ENCODE results near the gene STARD10.

DNA sequence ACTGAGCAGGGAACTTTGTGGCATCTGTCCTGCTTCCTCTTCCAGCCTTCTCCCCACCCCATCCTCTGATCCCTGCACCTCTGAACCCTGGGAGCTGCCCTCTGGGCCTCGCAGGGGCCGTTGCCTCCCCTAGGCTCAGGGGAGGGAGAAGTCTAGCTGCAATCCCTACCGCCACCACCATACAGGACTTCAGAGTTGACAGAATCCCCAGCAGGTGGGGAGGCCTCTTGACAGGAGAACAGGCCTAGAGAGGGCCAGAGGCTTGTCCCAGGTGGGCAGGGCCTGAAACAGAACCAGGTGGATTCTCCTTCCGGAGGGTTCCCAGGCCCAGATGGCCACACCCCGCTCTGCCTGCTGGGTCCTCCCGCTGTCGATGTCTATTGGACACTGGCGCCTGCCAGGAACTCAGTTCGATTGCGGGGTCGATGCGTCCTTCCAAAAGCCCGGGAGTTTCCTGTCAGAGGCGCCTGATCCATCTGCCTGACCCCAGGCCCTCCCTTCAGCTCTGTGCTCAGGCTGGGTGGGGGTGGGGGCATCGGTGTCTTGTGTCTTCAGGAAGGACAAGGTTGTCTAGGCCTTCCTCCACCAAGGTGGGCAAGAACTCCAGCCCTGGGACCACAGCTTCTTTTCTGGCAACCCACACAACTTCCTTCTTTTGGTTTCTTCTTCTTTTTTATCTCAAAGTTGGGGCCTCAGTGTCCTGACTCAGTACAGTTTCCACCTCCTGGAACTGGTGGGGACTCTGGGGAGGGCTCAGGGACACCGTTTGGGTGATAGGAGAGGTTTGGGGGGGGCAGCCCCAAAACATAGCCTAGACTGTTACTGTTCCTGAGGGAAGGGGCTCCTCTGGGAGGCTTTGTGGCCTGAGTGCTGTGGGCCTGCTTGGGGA lies 6.4 kb downstream of the STARD10 start:
- TF ChIP-seq, protein P1, sequence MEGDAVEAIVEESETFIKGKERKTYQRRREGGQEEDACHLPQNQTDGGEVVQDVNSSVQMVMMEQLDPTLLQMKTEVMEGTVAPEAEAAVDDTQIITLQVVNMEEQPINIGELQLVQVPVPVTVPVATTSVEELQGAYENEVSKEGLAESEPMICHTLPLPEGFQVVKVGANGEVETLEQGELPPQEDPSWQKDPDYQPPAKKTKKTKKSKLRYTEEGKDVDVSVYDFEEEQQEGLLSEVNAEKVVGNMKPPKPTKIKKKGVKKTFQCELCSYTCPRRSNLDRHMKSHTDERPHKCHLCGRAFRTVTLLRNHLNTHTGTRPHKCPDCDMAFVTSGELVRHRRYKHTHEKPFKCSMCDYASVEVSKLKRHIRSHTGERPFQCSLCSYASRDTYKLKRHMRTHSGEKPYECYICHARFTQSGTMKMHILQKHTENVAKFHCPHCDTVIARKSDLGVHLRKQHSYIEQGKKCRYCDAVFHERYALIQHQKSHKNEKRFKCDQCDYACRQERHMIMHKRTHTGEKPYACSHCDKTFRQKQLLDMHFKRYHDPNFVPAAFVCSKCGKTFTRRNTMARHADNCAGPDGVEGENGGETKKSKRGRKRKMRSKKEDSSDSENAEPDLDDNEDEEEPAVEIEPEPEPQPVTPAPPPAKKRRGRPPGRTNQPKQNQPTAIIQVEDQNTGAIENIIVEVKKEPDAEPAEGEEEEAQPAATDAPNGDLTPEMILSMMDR (IDR thresholded peaks at IDR 0.05; ENCODE audit: insufficient read depth, low read depth, low read length), result no peak
- TF ChIP-seq EZH2 (IDR thresholded peaks at IDR 0.05; ENCODE audit: insufficient read depth, low read length), result no peak

All from astrocyte (in vitro differentiated cells and primary cell).